SU-DHL-6 (cell line): Measurements from ENCODE around the gene KYAT1.

ENCODE experiments used
- CTCF ChIP-seq: fragments of 200-600 bp; sonication (generic); IDR thresholded peaks from one replicate; pipeline ENCODE4 v1.5.1; 2017; ENCODE audit warnings: antibody characterized with exemption, mild to moderate bottlenecking, low read length, moderate library complexity; ENCODE audit not compliant: insufficient read depth, poor library complexity, severe bottlenecking
- EZH2phosphoT487 ChIP-seq: fragments of 200-600 bp; sonication (generic), shearing (Covaris generic); conservative IDR thresholded peaks from 2 replicates; pipeline ENCODE4 v1.6.1; 2018; ENCODE audit warnings: mild to moderate bottlenecking, antibody characterized with exemption, low read length, moderate library complexity, mixed read lengths

DNA sequence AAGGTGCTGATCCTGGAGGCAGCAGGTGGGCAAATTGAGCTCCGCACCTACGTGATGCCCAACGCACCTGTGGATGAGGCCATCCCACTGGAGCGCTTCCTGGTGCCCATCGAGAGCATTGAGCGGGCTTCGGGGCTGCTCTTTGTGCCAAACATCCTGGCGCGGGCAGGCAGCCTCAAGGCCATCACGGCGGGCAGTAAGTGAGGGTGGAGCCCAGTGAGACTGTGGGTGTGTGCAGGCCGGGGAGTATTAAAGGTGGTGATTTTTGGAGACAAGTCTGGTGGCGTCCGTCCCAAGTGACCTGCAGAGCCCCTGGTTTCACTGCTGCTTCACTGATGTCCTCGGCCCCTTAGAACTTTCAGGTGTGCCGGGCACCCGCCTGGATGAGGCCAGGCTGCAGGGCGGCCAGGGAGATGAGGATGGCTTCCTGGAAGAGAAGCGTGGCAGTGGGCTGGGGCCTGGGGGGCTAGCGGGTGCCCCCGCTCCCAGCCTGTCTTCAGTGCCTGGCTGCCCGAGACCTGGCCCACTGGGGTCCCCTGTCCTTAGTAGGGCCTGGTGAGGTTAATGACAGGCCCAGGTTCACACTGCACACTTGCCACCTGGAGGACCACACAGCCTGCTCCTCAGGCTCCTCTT, 59.2 kb downstream of the KYAT1 start:
- TF ChIP-seq CTCF (no peak), EZH2phosphoT487 (no peak)
